MM.1S (cell line): ENCODE measurements around the gene DNAH10.

Experiments used
- DNase-seq: peaks from one replicate; pipeline ENCODE4 v3.0.0-alpha.2; 2015
- H2AFZ ChIP-seq: fragments of 300-600 bp; sonication (generic); 2 replicates; pipeline ENCODE4 v1.6.0; 2016; ENCODE audit warnings: antibody characterized with exemption, low read length
- H3F3A ChIP-seq: fragments of 300-600 bp; sonication (generic); 2 replicates; pipeline ENCODE4 v1.6.1; 2016; ENCODE audit warnings: mild to moderate bottlenecking, antibody characterized with exemption, low read length, moderate library complexity, mixed read lengths; ENCODE audit not compliant: insufficient read depth
- H3K27ac ChIP-seq: fragments of 300-600 bp; sonication (generic); 2 replicates; pipeline ENCODE4 v1.5.1; 2016; ENCODE audit warnings: mild to moderate bottlenecking, low read length
- H3K27me3 ChIP-seq: fragments of 300-600 bp; sonication (generic); replicated peaks from 2 replicates; pipeline ENCODE4 v1.6.0; 2016; ENCODE audit warnings: low read length; ENCODE audit not compliant: insufficient read depth
- H3K36me3 ChIP-seq: fragments of 300-600 bp; sonication (generic); replicated peaks from 2 replicates; pipeline ENCODE4 v1.6.1; 2016; ENCODE audit warnings: mild to moderate bottlenecking, low read length, mixed read lengths; ENCODE audit not compliant: insufficient read depth
- H3K4me1 ChIP-seq: fragments of 300-600 bp; sonication (generic); 2 replicates; pipeline ENCODE4 v1.6.1; 2016; ENCODE audit warnings: low read length, mixed read lengths
- H3K4me2 ChIP-seq: fragments of 300-600 bp; sonication (generic); 2 replicates; pipeline ENCODE4 v1.6.0; 2016; ENCODE audit warnings: low read depth, low read length
- H3K4me3 ChIP-seq: fragments of 300-600 bp; sonication (generic); 2 replicates; pipeline ENCODE4 v1.5.1; 2016; ENCODE audit warnings: low read length, mixed read lengths
- H3K79me2 ChIP-seq: fragments of 300-600 bp; sonication (generic); 2 replicates; pipeline ENCODE4 v1.6.1; 2016; ENCODE audit warnings: mixed run types, low read length, mixed read lengths
- H3K9ac ChIP-seq: fragments of 300-600 bp; sonication (generic); 2 replicates; pipeline ENCODE4 v1.6.1; 2016; ENCODE audit warnings: low read length, mixed read lengths
- H3K9me2 ChIP-seq: fragments of 300-600 bp; sonication (generic); replicated peaks from 2 replicates; pipeline ENCODE4 v1.6.1; 2016; ENCODE audit warnings: mild to moderate bottlenecking, low read length, mixed read lengths; ENCODE audit not compliant: insufficient read depth
- H3K9me3 ChIP-seq: fragments of 300-600 bp; sonication (generic); replicated peaks from 2 replicates; pipeline ENCODE4 v1.6.1; 2016; ENCODE audit warnings: mild to moderate bottlenecking, low read length, mixed read lengths; ENCODE audit not compliant: insufficient read depth
- H4K20me1 ChIP-seq: fragments of 300-600 bp; sonication (generic); 2 replicates; pipeline ENCODE4 v1.6.1; 2016; ENCODE audit warnings: mild to moderate bottlenecking, low read length, moderate library complexity, mixed read lengths; ENCODE audit not compliant: insufficient read depth
- EZH2 ChIP-seq: fragments of 300-600 bp; sonication (generic); optimal IDR thresholded peaks from 2 replicates; pipeline ENCODE3; 2017; ENCODE audit warnings: low read depth, mild to moderate bottlenecking, antibody characterized with exemption, low read length, mixed read lengths
- EZH2phosphoT487 ChIP-seq: fragments of 300-600 bp; sonication (generic); IDR thresholded peaks from 2 replicates; pipeline ENCODE4 v1.6.1; 2018; ENCODE audit warnings: antibody characterized with exemption, low read length
- TF ChIP-seq, protein P1 (sequence below): fragments of 300-600 bp; sonication (generic); IDR thresholded peaks from 2 replicates; pipeline ENCODE4 v1.5.1; 2016; ENCODE audit warnings: antibody characterized with exemption, low read length, mixed read lengths

The DNAH10 gene

GRCh38 chr12:123873793-123874192 is 111.7 kb downstream of the DNAH10 start:
- H3K4me3 ChIP-seq: no peak overlapping the region
- no peaks in the 10 kb centered on the region for H3F3A ChIP-seq
- H3K9me3 ChIP-seq: no peaks in the 10 kb centered on the region
- H3K27ac ChIP-seq: no peak overlapping the region
- H3K27me3 ChIP-seq: no peaks in the 10 kb centered on the region
- no peaks in the 10 kb centered on the region for H4K20me1 ChIP-seq
- no peak for DNase-seq
- H3K4me2 ChIP-seq: no peak overlapping the region
- no peaks in the 10 kb centered on the region for H3K79me2 ChIP-seq
- no peaks in the 10 kb centered on the region for H3K9me2 ChIP-seq
- H3K36me3 ChIP-seq: no peaks in the 10 kb centered on the region
- H3K9ac ChIP-seq: no peak overlapping the region
- TF ChIP-seq, protein P1, sequence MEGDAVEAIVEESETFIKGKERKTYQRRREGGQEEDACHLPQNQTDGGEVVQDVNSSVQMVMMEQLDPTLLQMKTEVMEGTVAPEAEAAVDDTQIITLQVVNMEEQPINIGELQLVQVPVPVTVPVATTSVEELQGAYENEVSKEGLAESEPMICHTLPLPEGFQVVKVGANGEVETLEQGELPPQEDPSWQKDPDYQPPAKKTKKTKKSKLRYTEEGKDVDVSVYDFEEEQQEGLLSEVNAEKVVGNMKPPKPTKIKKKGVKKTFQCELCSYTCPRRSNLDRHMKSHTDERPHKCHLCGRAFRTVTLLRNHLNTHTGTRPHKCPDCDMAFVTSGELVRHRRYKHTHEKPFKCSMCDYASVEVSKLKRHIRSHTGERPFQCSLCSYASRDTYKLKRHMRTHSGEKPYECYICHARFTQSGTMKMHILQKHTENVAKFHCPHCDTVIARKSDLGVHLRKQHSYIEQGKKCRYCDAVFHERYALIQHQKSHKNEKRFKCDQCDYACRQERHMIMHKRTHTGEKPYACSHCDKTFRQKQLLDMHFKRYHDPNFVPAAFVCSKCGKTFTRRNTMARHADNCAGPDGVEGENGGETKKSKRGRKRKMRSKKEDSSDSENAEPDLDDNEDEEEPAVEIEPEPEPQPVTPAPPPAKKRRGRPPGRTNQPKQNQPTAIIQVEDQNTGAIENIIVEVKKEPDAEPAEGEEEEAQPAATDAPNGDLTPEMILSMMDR: no peak
- TF ChIP-seq EZH2phosphoT487 (no peak), EZH2 (no peak)
- no peaks in the 10 kb centered on the region for H3K4me1 ChIP-seq
- no peak overlapping the region for H2AFZ ChIP-seq

- no peak for DNase-seq
- H3K9me3 ChIP-seq: no peaks in the 10 kb centered on the region
- H3F3A ChIP-seq: no peaks in the 10 kb centered on the region
- H3K36me3 ChIP-seq: no peaks in the 10 kb centered on the region
- H3K27me3 ChIP-seq: no peaks in the 10 kb centered on the region
- no peak overlapping the region for H3K27ac ChIP-seq
- H3K9me2 ChIP-seq: no peaks in the 10 kb centered on the region
- no peak overlapping the region for H2AFZ ChIP-seq
- H4K20me1 ChIP-seq: no peaks in the 10 kb centered on the region
- no peak overlapping the region for H3K9ac ChIP-seq
- H3K4me1 ChIP-seq: no peaks in the 10 kb centered on the region
- no peak overlapping the region for H3K4me2 ChIP-seq
- H3K79me2 ChIP-seq: no peaks in the 10 kb centered on the region
- TF ChIP-seq EZH2phosphoT487: no peak
- TF ChIP-seq, protein P1: no peak
- no peak overlapping the region for H3K4me3 ChIP-seq
Observed at GRCh38 chr12:123877968-123878367, 115.9 kb downstream of the DNAH10 start.

- TF ChIP-seq, protein P1: no peak
- TF ChIP-seq EZH2phosphoT487 (no peak), EZH2 (no peak)
- no peaks in the 10 kb centered on the region for H3K79me2 ChIP-seq
- H3K4me3 ChIP-seq: no peak overlapping the region
- no peaks in the 10 kb centered on the region for H3F3A ChIP-seq
- no peaks in the 10 kb centered on the region for H4K20me1 ChIP-seq
- H3K9ac ChIP-seq: no peak overlapping the region
- H3K27ac ChIP-seq: no peak overlapping the region
- H3K27me3 ChIP-seq: no peaks in the 10 kb centered on the region
- no peak for DNase-seq
- no peaks in the 10 kb centered on the region for H3K4me1 ChIP-seq
- no peaks in the 10 kb centered on the region for H3K36me3 ChIP-seq
- no peaks in the 10 kb centered on the region for H3K9me3 ChIP-seq
- no peaks in the 10 kb centered on the region for H3K9me2 ChIP-seq
- H3K4me2 ChIP-seq: no peak overlapping the region
- H2AFZ ChIP-seq: no peak overlapping the region
Observed at GRCh38 chr12:123879101-123879500, 117.0 kb downstream of the DNAH10 start.
